Effector CD8-positive, alpha-beta T cell (primary cell): ENCODE data around the gene SUMF1.

Source experiments
- DNase-seq: peaks from one replicate; lab custom pipeline; 2025; lab: John Stamatoyannopoulos, UW
- total RNA-seq, 4 experiments: gene quantifications; one replicate each; lab custom pipeline; 2026; lab: John Stamatoyannopoulos, UW

SUMF1 gene
- 16.6 to 27.6 (median 23.5) reads per million in 4 experiments for total RNA-seq

DNA sequence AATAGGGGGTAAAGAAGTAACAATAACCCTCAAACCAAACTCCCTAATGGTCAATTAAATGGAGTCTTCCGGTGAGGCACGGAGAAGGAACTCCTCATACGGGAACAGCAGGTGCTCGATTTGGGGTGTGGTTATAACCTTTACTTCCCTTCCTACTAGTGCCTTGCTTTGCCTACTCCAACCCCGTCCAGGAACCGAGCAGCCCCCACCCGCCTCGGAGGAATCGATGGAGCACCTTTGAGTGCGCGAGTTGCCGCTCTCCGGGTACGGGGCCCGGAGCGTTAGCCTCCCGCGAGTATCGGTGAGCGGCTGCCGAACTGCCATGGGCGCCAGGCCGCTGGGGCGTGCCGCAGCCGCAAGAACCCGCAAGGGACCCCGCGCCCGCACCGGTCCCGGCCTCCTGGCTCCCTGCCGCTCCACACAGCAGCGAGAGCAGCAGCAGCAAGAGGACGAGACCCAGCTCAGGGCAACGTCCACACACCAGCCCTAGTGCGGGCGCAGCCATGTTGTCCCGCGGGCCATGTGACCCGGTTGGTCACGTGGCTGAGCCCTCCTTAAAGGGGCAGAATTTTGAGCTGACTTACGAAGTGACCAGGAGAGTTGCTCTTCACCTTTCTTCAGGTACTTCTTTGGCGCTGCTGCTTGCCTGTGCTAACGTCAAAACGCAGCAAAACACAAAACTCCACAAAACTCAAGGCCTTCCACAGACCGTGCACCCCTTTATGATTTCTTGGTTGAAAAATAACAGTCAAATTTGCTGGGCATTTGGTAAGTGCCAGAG, at the start of gene SUMF1:
TSS of gene SUMF1 (minus strand) at position 529 of the 781 bp plus-strand sequence. CDS start at position 505, 24 bp downstream.
- DNase-seq, result peak; percentile 60

GRCh38 chr3:4515916-4516579, 49.0 kb upstream of the SUMF1 start:
- DNase-seq, result no peak

DNA sequence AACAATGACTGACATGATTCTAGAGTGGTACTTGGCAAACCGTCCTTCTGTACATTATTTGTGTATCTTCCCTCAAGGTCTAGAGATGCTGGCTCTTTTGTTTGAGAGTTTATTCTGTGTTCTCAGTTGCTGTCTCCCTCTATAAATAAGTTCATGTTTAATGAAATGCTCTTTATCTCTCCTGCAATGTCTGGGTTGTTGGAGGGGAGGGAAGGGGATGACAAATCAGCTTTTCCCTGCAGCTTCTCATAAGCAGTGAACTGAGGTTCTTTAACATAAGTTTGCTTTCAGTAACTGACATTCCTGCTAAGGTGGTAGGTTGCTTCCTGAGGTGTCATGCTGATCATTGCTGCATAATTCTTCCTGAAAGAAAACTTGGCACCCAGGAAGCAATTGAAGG, 47.8 kb upstream of the SUMF1 start:
- no peak for DNase-seq

GRCh38 chr3:4514321-4514720, 47.3 kb upstream of the SUMF1 start:
- DNase-seq, result no peak

DNA sequence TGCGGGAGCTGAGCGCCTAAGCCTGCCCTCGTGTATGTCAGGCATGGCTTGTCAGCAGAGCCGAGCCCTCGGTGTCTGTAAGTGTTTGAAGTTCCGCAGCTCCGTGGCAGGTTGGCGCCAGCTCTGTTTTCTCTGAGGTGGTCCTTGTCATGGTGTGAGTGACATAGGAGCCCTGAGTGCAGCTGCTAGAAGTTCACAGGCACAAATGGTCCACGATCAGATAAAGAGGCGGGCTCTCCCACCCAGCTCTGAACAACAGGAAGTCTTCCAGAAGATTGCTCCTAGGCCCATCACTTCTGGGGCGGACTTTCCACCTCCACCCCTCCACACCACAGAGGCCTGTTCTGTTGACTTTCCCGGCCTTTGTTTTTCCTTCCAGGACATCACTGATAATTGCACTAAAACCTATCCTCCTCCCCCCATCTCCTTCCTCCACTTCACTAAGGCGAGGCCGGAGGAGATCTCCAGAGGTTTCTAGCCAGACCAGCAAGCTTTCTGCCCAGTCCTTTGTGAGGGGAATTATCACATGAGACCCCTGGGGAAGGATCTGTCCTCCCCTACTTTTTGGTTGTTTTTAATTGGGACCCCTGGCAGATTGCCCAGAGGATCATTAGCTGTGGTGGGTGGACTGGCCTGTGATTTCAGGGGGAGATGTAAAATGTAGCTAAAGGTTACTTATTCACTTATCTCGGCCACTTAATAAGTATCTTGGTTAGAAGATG, 46.0 kb upstream of the SUMF1 start:
- DNase-seq, result no peak

DNA sequence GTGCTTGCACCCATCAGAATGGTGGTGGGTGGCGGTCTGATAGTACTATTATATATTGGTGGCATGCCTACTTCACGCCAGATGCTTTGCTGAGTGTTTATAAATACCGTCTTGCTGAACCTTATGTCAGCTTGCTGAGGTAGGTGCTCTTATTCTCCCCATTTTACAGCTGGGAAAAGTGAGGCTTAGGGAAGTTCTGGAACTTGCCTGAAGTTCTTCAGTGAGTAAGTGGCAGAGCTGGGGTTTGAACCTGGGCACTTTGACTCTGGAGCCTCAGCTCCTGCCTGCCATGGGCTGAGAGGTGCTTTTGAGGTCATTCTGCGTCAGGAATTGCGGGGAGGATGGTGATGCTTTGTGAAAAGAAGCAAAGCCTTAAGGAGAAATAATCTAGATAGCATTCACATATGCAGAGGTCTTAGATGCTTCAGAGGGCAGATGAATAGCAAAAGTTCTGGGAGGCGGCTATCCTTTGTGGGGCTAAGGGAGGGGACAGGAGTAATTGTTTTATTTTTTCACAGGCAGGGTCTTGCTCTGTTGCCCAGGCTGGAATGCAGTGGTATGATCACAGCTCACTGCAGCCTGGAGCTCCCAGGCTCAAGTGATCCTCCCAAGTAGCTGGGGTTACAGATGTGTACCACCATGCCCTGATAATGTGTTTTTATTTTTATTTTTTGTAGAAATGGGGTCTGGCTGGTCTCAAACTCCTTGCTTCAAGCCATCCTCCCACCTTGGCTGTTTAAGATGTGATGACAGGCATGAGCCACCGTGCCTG, 44.6 kb upstream of the SUMF1 start:
- DNase-seq, result no peak

GRCh38 chr3:4509983-4510755, 43.1 kb upstream of the SUMF1 start:
- DNase-seq, result no peak

GRCh38 chr3:4509043-4509442, 42.0 kb upstream of the SUMF1 start:
- no peak for DNase-seq

DNA sequence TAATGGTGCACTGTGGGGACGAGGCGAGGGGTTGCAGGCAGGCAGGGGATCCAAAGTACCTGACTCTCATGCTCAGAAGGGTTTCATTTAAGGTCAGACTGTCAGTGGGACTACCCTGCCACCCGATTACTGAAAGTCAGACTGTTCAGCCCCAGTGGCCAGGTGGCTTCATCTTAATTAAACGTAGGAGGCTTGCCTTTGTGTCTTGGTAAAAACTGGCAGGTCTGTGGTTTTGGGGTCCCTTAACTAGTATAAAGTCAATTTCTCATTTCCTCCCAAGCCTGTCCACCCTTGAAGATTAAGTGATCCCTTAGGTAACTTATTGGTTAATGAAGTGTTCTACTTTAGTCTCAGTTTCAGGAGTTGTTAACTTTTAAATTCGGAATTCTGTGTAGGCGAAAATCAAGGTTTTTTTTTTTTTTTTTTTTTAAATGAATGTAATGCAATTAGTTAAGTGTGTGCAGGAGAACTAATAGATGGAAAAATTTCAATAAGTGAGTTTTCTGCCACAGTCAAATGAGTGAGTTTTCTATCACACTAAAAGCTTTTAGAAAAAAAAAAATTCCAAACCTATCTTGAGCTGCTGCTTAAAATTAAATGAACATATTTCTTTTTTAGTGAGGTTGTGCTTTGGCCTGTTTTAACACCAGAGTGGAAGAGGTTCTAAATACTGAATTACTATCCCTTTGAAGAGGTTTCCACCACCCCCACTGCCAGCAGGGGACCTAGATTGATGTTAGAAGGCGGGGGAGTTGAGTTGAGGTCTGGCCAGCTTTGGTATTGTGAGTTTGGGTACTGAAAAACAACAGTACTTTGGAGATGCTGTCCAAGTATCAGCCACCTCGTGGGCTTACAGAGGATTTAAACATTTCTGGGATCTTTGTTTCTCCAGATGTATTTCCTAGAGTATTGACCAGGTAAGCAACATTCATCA, 41.2 kb upstream of the SUMF1 start:
- no peak for DNase-seq

- DNase-seq, result no peak
Measured at GRCh38 chr3:4507024-4507596, 40.0 kb upstream of the SUMF1 start.

- DNase-seq, result no peak
Measured at GRCh38 chr3:4506559-4507023, 39.5 kb upstream of the SUMF1 start.

DNA sequence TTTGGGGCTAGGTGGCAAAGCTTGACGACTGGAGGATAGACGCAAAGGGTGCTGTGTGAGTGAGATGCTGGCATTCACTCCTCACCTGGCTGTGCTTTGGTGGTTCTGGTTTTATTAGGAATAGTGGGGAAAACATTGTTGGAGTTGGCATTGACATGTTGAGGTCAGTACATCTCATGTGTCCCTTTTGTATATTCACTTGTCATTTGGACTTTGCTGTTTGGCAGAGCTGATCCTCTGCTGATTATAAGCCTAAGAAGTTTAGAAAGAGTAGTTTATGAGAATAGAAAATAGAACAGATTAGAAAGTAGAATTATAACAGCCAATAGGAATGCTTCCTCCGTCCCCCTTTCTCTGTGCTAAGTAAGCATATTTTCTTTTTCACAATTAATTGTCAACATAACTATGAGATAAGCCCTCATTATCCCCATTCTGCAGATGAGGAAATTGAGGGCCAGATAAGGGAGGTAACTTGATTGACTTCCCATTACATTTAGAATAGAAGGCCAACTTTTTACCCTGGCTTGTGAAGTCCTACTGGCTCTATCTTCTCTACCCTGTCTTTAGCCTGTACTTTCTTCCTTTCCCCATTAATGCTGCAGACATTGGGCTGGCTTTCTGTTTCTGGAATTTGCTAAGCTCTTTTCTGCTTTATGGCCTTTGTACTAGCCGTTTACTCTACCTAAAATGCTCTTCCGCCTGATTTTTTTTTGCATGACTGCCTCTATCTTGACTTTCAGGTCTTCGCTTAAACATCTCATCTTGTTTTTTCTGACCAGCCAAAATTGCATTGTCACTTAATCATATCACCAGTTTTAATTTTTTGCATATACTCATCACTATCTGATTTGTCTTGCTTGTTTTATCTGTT, 38.9 kb upstream of the SUMF1 start:
- no peak for DNase-seq

- DNase-seq, result peak; percentile 7
Measured at GRCh38 chr3:4504340-4505261, 37.5 kb upstream of the SUMF1 start.

DNA sequence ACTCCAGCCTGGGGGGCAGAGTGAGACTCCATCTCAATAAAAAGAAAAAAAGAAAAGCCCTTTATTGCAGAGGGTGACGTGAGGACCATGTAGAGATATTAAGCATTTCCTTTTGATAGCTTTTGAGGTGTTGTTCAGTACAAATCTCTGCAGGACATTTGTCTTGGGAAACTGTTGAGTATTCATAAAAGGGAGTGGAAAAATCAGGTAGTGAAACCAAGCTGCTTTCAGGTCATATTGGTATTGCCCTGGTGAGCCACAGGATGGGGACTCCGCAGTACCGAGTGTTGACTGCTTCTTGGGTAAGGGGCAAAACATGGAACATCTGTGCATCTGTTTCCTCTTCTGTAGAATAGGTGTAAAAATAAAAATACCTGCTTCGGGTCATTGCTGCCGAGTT, 36.0 kb upstream of the SUMF1 start:
- no peak for DNase-seq

GRCh38 chr3:4501927-4502326, 34.9 kb upstream of the SUMF1 start:
- DNase-seq, result no peak

DNA sequence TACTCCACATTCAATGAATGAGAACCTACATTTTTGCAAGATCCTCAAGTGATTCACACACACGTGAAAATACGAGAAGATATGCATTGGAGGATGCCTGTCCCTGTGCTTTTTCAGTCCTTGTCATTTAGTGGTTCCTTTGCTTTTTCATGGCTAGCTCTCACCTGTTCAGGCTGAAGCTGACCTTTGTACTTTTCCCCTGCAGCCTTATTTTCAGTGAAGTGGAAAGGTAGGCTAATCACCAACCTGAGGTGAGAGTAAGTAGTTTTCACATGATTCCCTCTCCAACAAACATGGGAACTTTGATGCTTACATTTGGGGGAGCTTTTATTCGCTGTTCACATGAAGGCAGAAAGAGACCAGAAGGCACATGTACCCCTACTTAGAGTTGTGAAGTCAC, 34.4 kb upstream of the SUMF1 start:
- no peak for DNase-seq

GRCh38 chr3:4498446-4498845, 31.4 kb upstream of the SUMF1 start:
- DNase-seq, result no peak
